PC-3 (cell line): ENCODE data around the gene B4GALT1.

Experiments
- EZH2 ChIP-seq: fragments of 300-600 bp; sonication (generic); IDR thresholded peaks from one replicate; pipeline ENCODE4 v1.6.1; 2017; ENCODE audit warnings: antibody characterized with exemption, mild to moderate bottlenecking, low read length; ENCODE audit not compliant: unreplicated experiment
- EZH2phosphoT487 ChIP-seq: fragments of 300-600 bp; sonication (generic); IDR thresholded peaks from 2 replicates; pipeline ENCODE4 v1.6.1; 2018; ENCODE audit warnings: mild to moderate bottlenecking, antibody characterized with exemption, low read length, borderline replicate concordance
- TF ChIP-seq, protein P1 (sequence below): fragments of 300-600 bp; sonication (generic); conservative IDR thresholded peaks from 2 replicates; pipeline ENCODE4 v1.5.1; 2017; ENCODE audit warnings: antibody characterized with exemption, low read depth, mild to moderate bottlenecking, low read length

DNA sequence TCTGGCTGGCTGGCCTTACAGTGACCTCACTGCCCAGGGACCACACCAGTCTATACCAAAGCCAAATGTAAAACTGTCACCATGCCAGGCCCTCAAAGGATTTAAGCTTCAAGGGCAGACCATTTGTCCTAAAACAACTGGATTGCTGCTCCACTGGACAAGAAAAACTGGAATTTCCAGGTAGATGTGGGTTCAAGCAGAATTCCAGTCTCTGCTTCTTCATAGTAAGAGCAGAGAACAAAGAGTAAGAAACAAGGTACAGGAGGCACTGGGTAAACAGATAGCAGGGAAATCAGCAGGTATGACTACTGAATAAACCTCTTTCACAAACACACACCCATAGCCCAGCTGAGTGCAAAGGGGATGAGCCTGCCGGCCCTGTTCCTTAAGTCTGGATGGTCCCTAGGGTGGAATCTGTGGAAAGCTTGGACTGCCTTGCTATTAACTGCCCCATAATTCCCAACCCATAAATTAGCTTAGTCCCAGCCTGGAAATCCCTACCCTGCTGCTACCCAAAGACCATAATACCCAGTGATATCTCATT, 5.5 kb downstream of the B4GALT1 start:
- TF ChIP-seq, protein P1, sequence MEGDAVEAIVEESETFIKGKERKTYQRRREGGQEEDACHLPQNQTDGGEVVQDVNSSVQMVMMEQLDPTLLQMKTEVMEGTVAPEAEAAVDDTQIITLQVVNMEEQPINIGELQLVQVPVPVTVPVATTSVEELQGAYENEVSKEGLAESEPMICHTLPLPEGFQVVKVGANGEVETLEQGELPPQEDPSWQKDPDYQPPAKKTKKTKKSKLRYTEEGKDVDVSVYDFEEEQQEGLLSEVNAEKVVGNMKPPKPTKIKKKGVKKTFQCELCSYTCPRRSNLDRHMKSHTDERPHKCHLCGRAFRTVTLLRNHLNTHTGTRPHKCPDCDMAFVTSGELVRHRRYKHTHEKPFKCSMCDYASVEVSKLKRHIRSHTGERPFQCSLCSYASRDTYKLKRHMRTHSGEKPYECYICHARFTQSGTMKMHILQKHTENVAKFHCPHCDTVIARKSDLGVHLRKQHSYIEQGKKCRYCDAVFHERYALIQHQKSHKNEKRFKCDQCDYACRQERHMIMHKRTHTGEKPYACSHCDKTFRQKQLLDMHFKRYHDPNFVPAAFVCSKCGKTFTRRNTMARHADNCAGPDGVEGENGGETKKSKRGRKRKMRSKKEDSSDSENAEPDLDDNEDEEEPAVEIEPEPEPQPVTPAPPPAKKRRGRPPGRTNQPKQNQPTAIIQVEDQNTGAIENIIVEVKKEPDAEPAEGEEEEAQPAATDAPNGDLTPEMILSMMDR, result no peak
- TF ChIP-seq EZH2 (no peak), EZH2phosphoT487 (no peak)
